Measurements from ENCODE around the gene KLF6. TPM values are rescaled to one million over a fixed set of nuclear protein-coding genes. Genes with fewer than 3 reads are reported as not detected.
"Not testable (repeated sequence)": the region's sequence is repeated elsewhere in the genome, so short reads cannot be mapped to it uniquely, and the experiment has no call there.

KLF6 gene
- total RNA-seq, 1 experiment from 2014 or later: 94.5 TPM

- ChIA-PET CTCF (no interaction called here), POLR2A (ENCODE audit: unreplicated experiment) (no interaction called here)
- no peaks in the 10 kb centered on the region for H3K79me2 ChIP-seq (ENCODE audit: low read length)
- DNase-seq (no peak), ATAC-seq (no peak)
- H3K36me3 ChIP-seq (ENCODE audit: low read depth, low read length): no peaks in the 10 kb centered on the region
- H3K4me2 ChIP-seq (ENCODE audit: low read length): no peak overlapping the region
- intact Hi-C loops (cut with micrococcal nuclease): no loop called here
- no peak overlapping the region for H2AFZ ChIP-seq (ENCODE audit: low read length)
- no peak overlapping the region for H3K4me3 ChIP-seq (ENCODE audit: low read length)
- peaks cover 4% of the 10 kb centered on the region; the same call in 1 of the 2 replicates for H3K4me1 ChIP-seq (ENCODE audit: insufficient read depth, low read length)
- H3K9me2 ChIP-seq (replicated peaks; ENCODE audit: low read length): no peaks in the 10 kb centered on the region
- TF ChIP-seq EZH2phosphoT487 (IDR thresholded peaks at IDR 0.05; ENCODE audit: borderline replicate concordance, low read length) (no peak), EZH2 (IDR thresholded peaks at IDR 0.05; ENCODE audit: low read length, unreplicated experiment) (no peak), CTCF (conservative IDR thresholded peaks at IDR 0.05; ENCODE audit: low read depth, low read length) (no peak)
- no peak overlapping the region for H3K9ac ChIP-seq (ENCODE audit: low read length)
- H3K27me3 ChIP-seq (ENCODE audit: low read length): no peaks in the 10 kb centered on the region
- no peaks in the 10 kb centered on the region for H4K20me1 ChIP-seq (ENCODE audit: low read length)
- H3F3A ChIP-seq (ENCODE audit: low read length, unreplicated experiment): no peaks in the 10 kb centered on the region
- no TSS peak for BruUV-seq (replicated peaks)
- no peak overlapping the region for H3K27ac ChIP-seq (ENCODE audit: low read length)
- no peaks in the 10 kb centered on the region for H3K9me3 ChIP-seq (ENCODE audit: low read length)
Measured at GRCh38 chr10:3735175-3735574, 49.8 kb downstream of the KLF6 start.

- Histone ChIP-seq H3K9ac (ENCODE audit: low read length) (no peak overlapping the region), H4K20me1 (ENCODE audit: low read length) (no peaks in the 10 kb centered on the region), H3K27me3 (ENCODE audit: low read length) (no peaks in the 10 kb centered on the region), H3K4me1 (ENCODE audit: insufficient read depth, low read length) (peaks cover 9% of the 10 kb centered on the region), H3K9me2 (replicated peaks; ENCODE audit: low read length) (no peaks in the 10 kb centered on the region), H3K4me2 (ENCODE audit: low read length) (no peak overlapping the region), H3K4me3 (ENCODE audit: low read length) (no peak overlapping the region), H3K27ac (ENCODE audit: low read length) (no peak overlapping the region), H3F3A (ENCODE audit: low read length, unreplicated experiment) (no peaks in the 10 kb centered on the region), H3K9me3 (ENCODE audit: low read length) (no peaks in the 10 kb centered on the region), H3K36me3 (ENCODE audit: low read depth, low read length) (no peaks in the 10 kb centered on the region), H3K79me2 (ENCODE audit: low read length) (no peaks in the 10 kb centered on the region), H2AFZ (ENCODE audit: low read length) (no peak overlapping the region)
- intact Hi-C loops (cut with micrococcal nuclease): no loop called here
- BruUV-seq (replicated peaks): no TSS peak
- CTCF ChIA-PET: no interaction called here
- POLR2A ChIA-PET (ENCODE audit: unreplicated experiment): no interaction called here
- DNase-seq: no peak
- TF ChIP-seq EZH2phosphoT487 (IDR thresholded peaks at IDR 0.05; ENCODE audit: borderline replicate concordance, low read length): no peak
- TF ChIP-seq EZH2 (IDR thresholded peaks at IDR 0.05; ENCODE audit: low read length, unreplicated experiment): no peak
- no peak for TF ChIP-seq CTCF (conservative IDR thresholded peaks at IDR 0.05; ENCODE audit: low read depth, low read length)
- ATAC-seq: no peak
Measured at GRCh38 chr10:3734111-3734510, 50.9 kb downstream of the KLF6 start.

GRCh38 chr10:3732183-3732582, 52.8 kb downstream of the KLF6 start:
- DNase-seq; H4K20me1 ChIP-seq (ENCODE audit: low read length); H3K4me2 ChIP-seq (ENCODE audit: low read length); POLR2A ChIA-PET (ENCODE audit: unreplicated experiment); H3K9me3 ChIP-seq (ENCODE audit: low read length); H2AFZ ChIP-seq (ENCODE audit: low read length); H3K79me2 ChIP-seq (ENCODE audit: low read length); BruUV-seq (replicated peaks); CTCF ChIA-PET; H3F3A ChIP-seq (ENCODE audit: low read length, unreplicated experiment); H3K27ac ChIP-seq (ENCODE audit: low read length); ATAC-seq; H3K4me1 ChIP-seq (ENCODE audit: insufficient read depth, low read length); H3K36me3 ChIP-seq (ENCODE audit: low read depth, low read length); intact Hi-C loops (cut with micrococcal nuclease); H3K27me3 ChIP-seq (ENCODE audit: low read length); H3K9me2 ChIP-seq (replicated peaks; ENCODE audit: low read length); H3K4me3 ChIP-seq (ENCODE audit: low read length); H3K9ac ChIP-seq (ENCODE audit: low read length): not testable (repeated sequence)

All from PC-3 (cell line).